ENCODE results near the gene PLEKHG7.
"Not testable (repeated sequence)": the region's sequence is repeated elsewhere in the genome, so short reads cannot be mapped to it uniquely, and the experiment has no call there.

The PLEKHG7 gene

GRCh38 chr12:92753976-92754885 is 51.4 kb downstream of the PLEKHG7 start:
- DNase-seq (ENCODE audit: low spot score) = no peak

GRCh38 chr12:92756898-92757596 is 54.3 kb downstream of the PLEKHG7 start:
- DNase-seq (ENCODE audit: low spot score) = no peak

- no peak for DNase-seq (ENCODE audit: low spot score)
These were observed 54.9 kb downstream of the PLEKHG7 start for GRCh38 chr12:92757597-92758121.

GRCh38 chr12:92759634-92760268 is 57.0 kb downstream of the PLEKHG7 start:
- DNase-seq (ENCODE audit: low spot score) = no peak

- no peak for DNase-seq (ENCODE audit: low spot score)
These were observed 60.0 kb downstream of the PLEKHG7 start for GRCh38 chr12:92762773-92763172.

GRCh38 chr12:92764831-92765230 is 62.0 kb downstream of the PLEKHG7 start:
- DNase-seq (ENCODE audit: low spot score) = no peak

- no peak for DNase-seq (ENCODE audit: low spot score)
These were observed 63.1 kb downstream of the PLEKHG7 start for GRCh38 chr12:92765871-92766270.

- DNase-seq (ENCODE audit: low spot score) = no peak
These were observed 66.5 kb downstream of the PLEKHG7 start for GRCh38 chr12:92769124-92769901.

- DNase-seq (ENCODE audit: low spot score) = no peak
These were observed 68.2 kb downstream of the PLEKHG7 start for GRCh38 chr12:92771001-92771400.

GRCh38 chr12:92775416-92775815 is 72.6 kb downstream of the PLEKHG7 start:
- no peak for DNase-seq (ENCODE audit: low spot score)

- no peak for DNase-seq (ENCODE audit: low spot score)
These were observed 75.7 kb downstream of the PLEKHG7 start for GRCh38 chr12:92778525-92778924.

- DNase-seq (ENCODE audit: low spot score) = no peak
These were observed 77.1 kb downstream of the PLEKHG7 start for GRCh38 chr12:92779902-92780301.

- DNase-seq (ENCODE audit: low spot score) = no peak
These were observed 81.6 kb downstream of the PLEKHG7 start for GRCh38 chr12:92784356-92784755.

- DNase-seq (ENCODE audit: low spot score) = peak; percentile 54
These were observed 82.2 kb downstream of the PLEKHG7 start for GRCh38 chr12:92784797-92785562.

- DNase-seq (ENCODE audit: low spot score) = no peak
These were observed 82.8 kb downstream of the PLEKHG7 start for GRCh38 chr12:92785563-92785950.

- no peak for DNase-seq (ENCODE audit: low spot score)
These were observed 83.3 kb downstream of the PLEKHG7 start for GRCh38 chr12:92786045-92786444.

- not testable (repeated sequence) for DNase-seq (ENCODE audit: low spot score)
These were observed 91.6 kb downstream of the PLEKHG7 start for GRCh38 chr12:92794356-92794755.

GRCh38 chr12:92794814-92795213 is 92.0 kb downstream of the PLEKHG7 start:
- DNase-seq (ENCODE audit: low spot score) = no peak

GRCh38 chr12:92796650-92797049 is 93.9 kb downstream of the PLEKHG7 start:
- DNase-seq (ENCODE audit: low spot score) = no peak

- no peak for DNase-seq (ENCODE audit: low spot score)
These were observed 100.1 kb downstream of the PLEKHG7 start for GRCh38 chr12:92802906-92803305.

- DNase-seq (ENCODE audit: low spot score) = no peak
These were observed 101.1 kb downstream of the PLEKHG7 start for GRCh38 chr12:92803903-92804302.
